Hepatocyte (in vitro differentiated cells): Measurements from ENCODE around the gene SPSB2. TPM values are rescaled to one million over a fixed set of nuclear protein-coding genes. Genes with fewer than 3 reads are reported as not detected.
"Not testable (repeated sequence)": the region's sequence is repeated elsewhere in the genome, so short reads cannot be mapped to it uniquely, and the experiment has no call there.

Experiments used
- DNase-seq: peaks from one replicate; pipeline ENCODE4 v3.0.0-alpha.2; 2016; ENCODE audit warnings: low spot score
- H2AFZ ChIP-seq: fragments of 200-600 bp; sonication (generic); 2 replicates; pipeline ENCODE4 v1.6.0; 2016; ENCODE audit warnings: antibody characterized with exemption, mild to moderate bottlenecking
- H3K27ac ChIP-seq: fragments of 200-600 bp; sonication (generic); 2 replicates; pipeline ENCODE4 v1.5.1; 2016; ENCODE audit warnings: mild to moderate bottlenecking
- H3K27me3 ChIP-seq: fragments of 200-600 bp; sonication (generic); 2 replicates; pipeline ENCODE4 v1.6.1; 2016
- H3K36me3 ChIP-seq: fragments of 200-600 bp; sonication (generic); replicated peaks from 2 replicates; pipeline ENCODE4 v1.5.1; 2016; ENCODE audit warnings: low read depth; ENCODE audit not compliant: insufficient read depth
- H3K4me1 ChIP-seq: fragments of 200-600 bp; sonication (generic); 2 replicates; pipeline ENCODE4 v1.5.1; 2016; ENCODE audit warnings: mild to moderate bottlenecking, moderate library complexity; ENCODE audit not compliant: insufficient read depth
- H3K4me2 ChIP-seq: fragments of 200-600 bp; sonication (generic); 2 replicates; pipeline ENCODE4 v1.6.0; 2016
- H3K4me3 ChIP-seq: fragments of 200-600 bp; sonication (generic); 2 replicates; pipeline ENCODE4 v1.5.1; 2016; ENCODE audit warnings: mild to moderate bottlenecking
- H3K79me2 ChIP-seq: fragments of 200-600 bp; sonication (generic); 2 replicates; pipeline ENCODE4 v1.6.0; 2017; ENCODE audit warnings: mild to moderate bottlenecking
- H3K9me2 ChIP-seq: fragments of 200-600 bp; sonication (generic); replicated peaks from 2 replicates; pipeline ENCODE4 v1.6.0; 2017; ENCODE audit warnings: mild to moderate bottlenecking; ENCODE audit not compliant: insufficient read depth
- H3K9me3 ChIP-seq: fragments of 200-600 bp; sonication (generic); 2 replicates; pipeline ENCODE4 v1.5.1; 2016; ENCODE audit warnings: low read depth, mild to moderate bottlenecking
- H4K20me1 ChIP-seq: fragments of 200-600 bp; sonication (generic); 2 replicates; pipeline ENCODE4 v1.6.0; 2016; ENCODE audit warnings: mild to moderate bottlenecking; ENCODE audit not compliant: insufficient read depth, poor library complexity, severe bottlenecking
- CTCF ChIP-seq: fragments of 200-600 bp; sonication (generic); IDR thresholded peaks from 2 replicates; pipeline ENCODE4 v1.5.1; 2016; ENCODE audit warnings: antibody characterized with exemption, mild to moderate bottlenecking; ENCODE audit not compliant: poor library complexity
- EZH2 ChIP-seq: fragments of 200-600 bp; sonication (generic); IDR thresholded peaks from 2 replicates; pipeline ENCODE4 v1.6.1; 2016; ENCODE audit warnings: antibody characterized with exemption, mild to moderate bottlenecking, borderline replicate concordance
- EZH2phosphoT487 ChIP-seq: fragments of 200-600 bp; sonication (generic); IDR thresholded peaks from one replicate; pipeline ENCODE4 v1.6.1; 2018; ENCODE audit warnings: antibody characterized with exemption, mild to moderate bottlenecking, low read depth, moderate library complexity; ENCODE audit not compliant: unreplicated experiment, severe bottlenecking
- WGBS: methylation state at CpG from one replicate; pipeline ENCODE4 v1.1.6; 2016; ENCODE audit warnings: low lambda C conversion rate; ENCODE audit errors: missing lambda C conversion rate; 5-methylcytosine and 5-hydroxymethylcytosine counted together
- polyA plus RNA-seq: library from polyadenylated mRNA; unstranded; fragments of >200 nt; fragmentation: Nextera tagmentation; extraction: Ambion mirVana; gene quantifications from 2 replicates; pipeline ENCODE4 v1.2.1, GENCODE V29; 2016
- total RNA-seq: library from RNA; depleted of rRNA; stranded (reverse); fragments of >200 nt; gene quantifications from 2 replicates; pipeline ENCODE4 v1.2.3, GENCODE V29; 2014

Gene SPSB2
- total and polyA plus RNA-seq, 2 experiments from 2014 or later, result 11.0 to 14.1 TPM

GRCh38 chr12:6884539-6884938 lies 11.4 kb upstream of the SPSB2 start:
- 78% methylated on average over 22 of the region's 22 CpGs for WGBS
- H3K4me3 ChIP-seq, result no peak overlapping the region
- no peaks in the 10 kb centered on the region for H3K27me3 ChIP-seq
- no peak for TF ChIP-seq EZH2
- TF ChIP-seq EZH2phosphoT487, result no peak
- no peak for TF ChIP-seq CTCF
- no peak overlapping the region for H2AFZ ChIP-seq
- H3K27ac ChIP-seq, result peak overlapping the region; percentile 93
- DNase-seq, result no peak
- H3K4me1 ChIP-seq, result peaks cover 18% of the 10 kb centered on the region
- no peaks in the 10 kb centered on the region for H3K9me2 ChIP-seq
- no peaks in the 10 kb centered on the region for H3K79me2 ChIP-seq
- H3K4me2 ChIP-seq, result no peak overlapping the region
- peaks cover 3% of the 10 kb centered on the region for H3K36me3 ChIP-seq
- H4K20me1 ChIP-seq, result no peaks in the 10 kb centered on the region
- H3K9me3 ChIP-seq, result no peaks in the 10 kb centered on the region

- no peak for TF ChIP-seq EZH2phosphoT487
- TF ChIP-seq EZH2, result no peak
- TF ChIP-seq CTCF, result no peak
- Histone ChIP-seq H3K27me3 (no peaks in the 10 kb centered on the region), H2AFZ (no peak overlapping the region), H3K9me2 (no peaks in the 10 kb centered on the region), H3K4me3 (no peak overlapping the region), H3K36me3 (peaks cover 3% of the 10 kb centered on the region), H3K79me2 (no peaks in the 10 kb centered on the region), H3K4me1 (peaks cover 18% of the 10 kb centered on the region), H3K4me2 (no peak overlapping the region), H3K9me3 (no peaks in the 10 kb centered on the region), H4K20me1 (no peaks in the 10 kb centered on the region), H3K27ac (no peak overlapping the region)
- no peak for DNase-seq
- WGBS, result 94% methylated on average over 11 of the region's 11 CpGs
These were observed 10.6 kb upstream of the SPSB2 start for GRCh38 chr12:6883683-6884082.

GRCh38 chr12:6883252-6883651 lies 10.1 kb upstream of the SPSB2 start:
- H3K9me3 ChIP-seq, result no peaks in the 10 kb centered on the region
- H3K79me2 ChIP-seq, result no peaks in the 10 kb centered on the region
- TF ChIP-seq EZH2, result no peak
- no peak for TF ChIP-seq EZH2phosphoT487
- no peak for TF ChIP-seq CTCF
- H3K36me3 ChIP-seq, result peaks cover 3% of the 10 kb centered on the region
- H3K9me2 ChIP-seq, result no peaks in the 10 kb centered on the region
- H2AFZ ChIP-seq, result no peak overlapping the region
- H3K4me1 ChIP-seq, result peaks cover 18% of the 10 kb centered on the region
- no peak for DNase-seq
- 98% methylated on average over 5 of the region's 5 CpGs for WGBS
- no peak overlapping the region for H3K4me3 ChIP-seq
- H3K4me2 ChIP-seq, result no peak overlapping the region
- no peaks in the 10 kb centered on the region for H3K27me3 ChIP-seq
- H4K20me1 ChIP-seq, result no peaks in the 10 kb centered on the region
- no peak overlapping the region for H3K27ac ChIP-seq

- not testable (repeated sequence) for H3K9me2 ChIP-seq, H3K9me3 ChIP-seq, H2AFZ ChIP-seq, H3K79me2 ChIP-seq, H3K4me3 ChIP-seq, H3K27me3 ChIP-seq, H3K4me2 ChIP-seq, H3K36me3 ChIP-seq, H4K20me1 ChIP-seq, DNase-seq, H3K4me1 ChIP-seq
- 94% methylated on average over 11 of the region's 11 CpGs for WGBS
- peak overlapping the region; percentile 73 for H3K27ac ChIP-seq
These were observed 6.7 kb upstream of the SPSB2 start for GRCh38 chr12:6879824-6880223.

GRCh38 chr12:6874015-6874368 lies 889 bp upstream of the SPSB2 start:
- not testable (repeated sequence) for H3K36me3 ChIP-seq, H3K9me3 ChIP-seq, DNase-seq, H3K9me2 ChIP-seq, H3K27me3 ChIP-seq
- WGBS, result 58% methylated on average over 9 of the region's 9 CpGs
- Histone ChIP-seq H3K4me3 (peak overlapping the region; percentile 60), H2AFZ (peak overlapping the region; percentile 8), H4K20me1 (peaks cover 11% of the 10 kb centered on the region), H3K4me1 (peaks cover 22% of the 10 kb centered on the region), H3K4me2 (peak overlapping the region; percentile 98), H3K27ac (peak overlapping the region; percentile 86), H3K79me2 (peaks cover 29% of the 10 kb centered on the region)
